ENCODE data around the gene RGS3. TPM values are rescaled to one million over a fixed set of nuclear protein-coding genes. Genes with fewer than 3 reads are reported as not detected.

The RGS3 gene
- total RNA-seq, 1 donor = 34.7 TPM

- no peak for DNase-seq (ENCODE audit: low read depth in 2 of 3, low spot score in 2 of 3)
Observed at GRCh38 chr9:113509463-113509862, 45.9 kb downstream of the RGS3 start.

- DNase-seq (ENCODE audit: low read depth in 2 of 3, low spot score in 2 of 3) = no peak
Observed at GRCh38 chr9:113511047-113511521, 47.6 kb downstream of the RGS3 start.

GRCh38 chr9:113511856-113512761 is 48.6 kb downstream of the RGS3 start:
- peak; percentile 28 to 31 (median 29) for DNase-seq (ENCODE audit: low read depth in 2 of 3, low spot score in 2 of 3)

GRCh38 chr9:113513111-113513510 is 49.6 kb downstream of the RGS3 start:
- DNase-seq (ENCODE audit: low read depth in 2 of 3, low spot score in 2 of 3) = no peak

- no peak for DNase-seq (ENCODE audit: low read depth in 2 of 3, low spot score in 2 of 3)
Observed at GRCh38 chr9:113513536-113513935, 50.0 kb downstream of the RGS3 start.

- DNase-seq (ENCODE audit: low read depth in 2 of 3, low spot score in 2 of 3) = no peak
Observed at GRCh38 chr9:113514061-113514460, 50.5 kb downstream of the RGS3 start.

- no peak for DNase-seq (ENCODE audit: low read depth in 2 of 3, low spot score in 2 of 3)
Observed at GRCh38 chr9:113514748-113515147, 51.2 kb downstream of the RGS3 start.

GRCh38 chr9:113515862-113516261 is 52.3 kb downstream of the RGS3 start:
- no peak for DNase-seq (ENCODE audit: low read depth in 2 of 3, low spot score in 2 of 3)

GRCh38 chr9:113516840-113517577 is 53.5 kb downstream of the RGS3 start:
- peak; percentile 31 to 83 (median 53) for DNase-seq (ENCODE audit: low read depth in 2 of 3, low spot score in 2 of 3)

GRCh38 chr9:113519426-113520108 is 56.0 kb downstream of the RGS3 start:
- DNase-seq (ENCODE audit: low read depth in 2 of 3, low spot score in 2 of 3) = no peak

GRCh38 chr9:113520109-113520642 is 56.6 kb downstream of the RGS3 start:
- DNase-seq (ENCODE audit: low read depth in 2 of 3, low spot score in 2 of 3) = no peak

- no peak for DNase-seq (ENCODE audit: low read depth in 2 of 3, low spot score in 2 of 3)
Observed at GRCh38 chr9:113521693-113522255, 58.2 kb downstream of the RGS3 start.

- no peak for DNase-seq (ENCODE audit: low read depth in 2 of 3, low spot score in 2 of 3)
Observed at GRCh38 chr9:113522419-113522818, 58.9 kb downstream of the RGS3 start.

- no peak for DNase-seq (ENCODE audit: low read depth in 2 of 3, low spot score in 2 of 3)
Observed at GRCh38 chr9:113522858-113523257, 59.3 kb downstream of the RGS3 start.

GRCh38 chr9:113523421-113524141 is 60.1 kb downstream of the RGS3 start:
- peak in 1 of 3 donors; percentile 36 for DNase-seq (ENCODE audit: low read depth in 2 of 3, low spot score in 2 of 3)

GRCh38 chr9:113524468-113524867 is 60.9 kb downstream of the RGS3 start:
- no peak for DNase-seq (ENCODE audit: low read depth in 2 of 3, low spot score in 2 of 3)

- no peak for DNase-seq (ENCODE audit: low read depth in 2 of 3, low spot score in 2 of 3)
Observed at GRCh38 chr9:113525205-113525604, 61.7 kb downstream of the RGS3 start.

- DNase-seq (ENCODE audit: low read depth in 2 of 3, low spot score in 2 of 3) = no peak
Observed at GRCh38 chr9:113525831-113526230, 62.3 kb downstream of the RGS3 start.

GRCh38 chr9:113526231-113526746 is 62.8 kb downstream of the RGS3 start:
- no peak for DNase-seq (ENCODE audit: low read depth in 2 of 3, low spot score in 2 of 3)

GRCh38 chr9:113526841-113527240 is 63.3 kb downstream of the RGS3 start:
- DNase-seq (ENCODE audit: low read depth in 2 of 3, low spot score in 2 of 3) = no peak

Data from hematopoietic multipotent progenitor cell (in vitro differentiated cells).